Stimulated activated CD4-positive, alpha-beta T cell treated with anti-CD3 and anti-CD28 coated beads, Interleukin-12 subunit alpha, Interleukin-12 subunit beta, amount 100 ng/mL, for 48 hours (primary cell): ENCODE results near the gene VARS2.
"Not testable (repeated sequence)": the region's sequence is repeated elsewhere in the genome, so short reads cannot be mapped to it uniquely, and the experiment has no call there.

Experiments used
- DNase-seq, 3 donors: peaks; one replicate each; pipeline ENCODE4 v3.0.0-alpha.2; 2020; ENCODE audit warnings: low read depth in 2 of 3, low spot score in 1 of 3

The VARS2 gene

DNA sequence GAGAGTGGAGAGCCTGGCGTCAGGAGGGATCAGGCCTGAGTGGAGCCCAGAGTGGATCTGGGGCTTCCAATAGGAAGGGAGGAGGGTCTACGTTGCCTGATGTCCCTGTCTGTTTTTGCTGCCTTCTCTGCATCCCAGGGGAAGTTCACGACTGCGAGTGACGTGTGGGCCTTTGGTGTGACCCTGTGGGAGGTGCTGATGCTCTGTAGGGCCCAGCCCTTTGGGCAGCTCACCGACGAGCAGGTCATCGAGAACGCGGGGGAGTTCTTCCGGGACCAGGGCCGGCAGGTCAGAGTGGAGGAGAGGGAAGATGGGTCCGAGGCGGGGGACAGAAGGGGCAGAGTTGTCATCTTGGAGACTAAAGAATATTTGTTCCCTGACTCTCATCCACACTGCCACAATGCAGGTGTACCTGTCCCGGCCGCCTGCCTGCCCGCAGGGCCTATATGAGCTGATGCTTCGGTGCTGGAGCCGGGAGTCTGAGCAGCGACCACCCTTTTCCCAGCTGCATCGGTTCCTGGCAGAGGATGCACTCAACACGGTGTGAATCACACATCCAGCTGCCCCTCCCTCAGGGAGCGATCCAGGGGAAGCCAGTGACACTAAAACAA is 15.2 kb upstream of the VARS2 start:
- no peak for DNase-seq

DNA sequence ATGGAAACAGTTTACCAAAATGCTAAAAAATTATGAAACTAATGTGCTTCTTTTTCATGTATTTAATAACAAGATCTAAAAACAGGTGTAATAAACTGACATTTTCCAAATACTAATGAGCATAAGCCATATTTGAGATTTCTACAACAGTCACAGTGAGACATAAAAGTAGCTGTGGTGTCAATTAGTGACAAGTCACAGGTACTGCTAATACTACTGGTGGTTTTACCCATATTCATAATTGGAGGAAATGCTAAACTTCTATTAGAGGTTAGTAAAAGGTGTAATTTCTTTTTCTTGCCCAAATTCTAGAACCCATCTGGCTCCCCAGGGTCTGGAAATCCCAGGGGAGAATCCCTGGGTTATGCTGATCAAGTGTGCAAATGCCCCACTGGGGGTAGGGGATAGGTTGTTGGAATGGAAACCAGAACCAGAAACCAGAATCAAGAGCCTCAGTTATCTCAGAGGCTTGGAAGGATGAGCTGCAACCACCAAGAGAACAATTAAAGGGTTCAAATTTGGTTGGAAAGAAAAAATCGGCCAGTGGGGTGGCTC is 13.1 kb upstream of the VARS2 start:
- no peak for DNase-seq

DNA sequence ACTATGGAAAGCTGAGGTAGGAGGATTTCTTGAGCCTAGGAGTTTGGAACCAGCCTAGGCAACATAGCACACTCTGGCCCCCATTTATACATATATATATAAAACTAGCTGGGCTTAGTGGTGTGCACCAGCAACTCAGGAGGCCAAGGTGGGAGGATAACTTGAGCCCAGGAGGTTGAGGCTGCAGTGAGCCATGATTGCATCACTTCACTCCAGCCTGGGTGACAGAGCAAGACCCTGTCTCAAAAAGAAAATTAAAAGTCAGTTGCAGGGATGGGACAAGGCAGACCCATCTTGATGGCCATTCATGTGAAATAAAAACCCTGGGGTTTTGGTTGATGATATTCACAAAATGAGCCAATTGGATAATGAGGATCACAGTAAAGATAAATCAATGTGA is 12.6 kb upstream of the VARS2 start:
- DNase-seq: no peak

DNA sequence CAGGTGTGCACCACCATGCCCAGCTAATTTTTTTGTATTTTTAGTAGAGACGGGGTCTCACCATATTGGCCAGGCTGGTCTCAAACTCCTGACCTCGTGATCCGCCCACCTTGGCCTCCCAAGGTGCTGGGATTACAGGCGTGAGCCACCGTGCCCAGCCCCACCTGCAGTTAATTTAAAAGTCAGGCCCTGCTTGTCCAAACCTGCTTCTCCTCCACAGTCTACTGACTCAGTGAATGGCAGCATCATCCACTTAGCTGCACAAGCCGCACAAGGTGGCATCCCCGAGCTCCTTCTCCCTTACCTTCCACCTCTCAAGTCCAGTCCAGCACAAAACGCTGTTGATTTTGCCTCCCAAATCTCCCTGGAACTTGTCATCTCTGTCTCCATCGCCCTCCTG is 11.8 kb upstream of the VARS2 start:
- DNase-seq: not testable (repeated sequence)

DNA sequence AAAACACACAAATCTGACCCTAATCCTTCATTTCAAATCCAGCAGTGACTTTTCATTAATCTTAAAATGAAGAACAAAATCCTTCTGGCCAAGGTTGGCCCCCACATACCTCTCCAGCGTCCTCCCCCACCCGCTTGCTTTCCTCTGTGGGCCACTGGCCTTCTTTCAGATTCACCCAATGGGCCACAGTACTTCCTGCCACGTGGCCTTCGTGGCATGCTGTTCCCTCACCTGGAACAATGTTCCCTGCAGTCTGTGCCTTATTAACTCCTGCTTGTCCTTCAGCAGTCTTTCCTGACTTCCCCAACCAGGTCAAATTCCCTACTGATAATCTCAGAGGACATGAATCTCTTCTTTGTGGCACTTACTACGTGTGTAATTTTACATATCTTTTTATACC is 11.3 kb upstream of the VARS2 start:
- no peak for DNase-seq

DNA sequence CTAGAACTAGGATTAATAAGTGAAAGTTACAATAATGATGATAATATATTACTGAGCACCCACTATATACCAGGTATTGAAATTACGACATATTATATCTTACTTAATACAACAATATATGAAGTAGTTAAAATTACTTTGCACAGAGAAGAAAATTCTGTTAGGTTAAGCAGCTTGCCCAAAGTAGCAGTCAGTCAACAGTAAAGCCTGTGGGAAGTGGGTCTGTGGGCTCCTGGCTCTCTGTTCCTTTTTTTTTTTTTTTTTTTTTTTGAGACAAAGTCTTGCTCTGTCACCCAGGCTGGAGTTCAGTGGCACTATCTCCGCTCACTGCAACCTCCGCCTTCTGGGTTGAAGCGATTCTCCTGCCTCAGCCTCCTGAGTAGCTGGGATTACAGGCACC is 10.8 kb upstream of the VARS2 start:
- no peak for DNase-seq

DNA sequence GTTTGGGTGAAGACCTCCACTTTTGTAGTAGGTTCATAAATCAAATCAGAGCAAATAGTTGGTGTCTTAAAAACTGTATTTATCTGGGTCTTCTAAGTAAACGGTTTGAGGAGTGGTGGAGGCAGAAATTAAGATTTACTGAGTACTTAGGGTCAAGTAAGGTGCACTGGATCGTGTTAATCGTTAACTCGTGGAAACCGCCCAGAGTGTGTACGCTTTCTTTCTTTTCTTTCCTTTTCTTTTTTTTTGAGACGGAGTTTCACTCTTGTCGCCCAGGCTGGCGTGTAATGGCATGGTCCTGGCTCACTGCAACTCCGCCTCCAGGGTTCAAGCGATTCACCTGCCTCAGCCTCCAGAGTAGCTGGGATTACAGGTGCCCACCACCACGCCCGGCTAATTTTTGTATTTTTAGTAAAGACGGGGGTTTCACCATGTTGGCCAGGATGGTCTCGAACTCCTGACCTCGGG is 6.7 kb upstream of the VARS2 start:
- DNase-seq: not testable (repeated sequence)

DNA sequence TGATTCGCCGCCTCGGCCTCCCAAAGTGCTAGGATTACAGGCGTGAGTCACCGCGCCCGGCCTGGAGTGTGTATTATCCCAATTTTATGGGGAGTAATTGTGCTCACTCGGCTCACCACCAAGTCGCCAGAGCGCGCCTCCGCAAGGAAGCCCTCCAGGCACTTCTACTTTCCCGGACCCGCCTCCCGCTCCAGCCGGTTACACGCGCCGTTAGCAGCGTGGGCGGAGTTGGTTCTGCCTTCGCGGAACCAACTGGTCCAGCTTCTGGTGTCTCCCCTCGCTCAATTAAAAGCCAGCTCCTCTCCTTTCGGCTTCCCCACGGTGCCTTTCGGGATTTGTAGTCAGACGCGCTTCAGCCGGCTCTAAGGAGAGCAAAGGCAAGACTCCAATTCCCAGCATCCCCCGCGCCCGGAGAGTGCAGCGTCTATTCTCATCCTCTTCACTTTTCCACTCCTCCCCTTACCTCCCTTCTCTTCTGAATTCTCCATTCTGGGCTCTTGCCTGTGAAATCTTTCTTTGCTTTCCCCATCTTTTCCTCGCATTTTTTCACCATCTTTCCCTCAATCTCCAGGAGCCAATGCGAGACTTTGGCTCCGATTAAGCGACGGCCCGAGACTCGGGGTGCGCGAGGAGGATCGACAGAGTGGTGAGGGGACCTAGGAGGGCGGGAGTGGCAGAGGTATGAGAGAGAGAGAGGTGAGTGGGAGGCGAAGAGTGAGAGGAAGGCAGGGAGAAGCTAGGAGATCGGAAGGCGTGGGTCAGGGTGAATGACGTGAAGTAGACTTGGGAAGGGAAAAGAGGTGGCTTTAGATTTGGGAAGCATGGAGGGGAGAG is 6.1 kb upstream of the VARS2 start, which contains the start of gene GTF2H4:
TSS of gene GTF2H4 (plus strand) at position 450 of the 834 bp plus-strand sequence.
- peak; percentile 93 to 95 (median 95) for DNase-seq

DNA sequence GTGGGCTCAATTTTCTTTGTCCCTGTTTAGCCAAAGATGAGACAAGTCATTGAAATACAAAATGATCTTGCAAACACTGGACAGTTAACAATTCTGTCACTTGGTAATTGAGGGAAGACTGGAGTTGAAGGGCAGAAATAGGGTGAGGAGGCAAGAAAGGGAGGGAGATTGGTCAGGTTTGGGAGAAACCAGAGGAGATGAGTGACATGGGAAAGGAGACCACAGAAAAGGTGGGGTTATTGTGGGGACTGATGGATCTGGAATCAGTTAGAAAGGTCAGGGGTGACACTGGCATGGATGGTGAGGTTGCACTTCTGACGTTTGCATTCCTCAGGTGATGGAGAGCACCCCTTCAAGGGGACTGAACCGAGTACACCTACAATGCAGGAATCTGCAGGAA is 5.3 kb upstream of the VARS2 start:
- no peak for DNase-seq

DNA sequence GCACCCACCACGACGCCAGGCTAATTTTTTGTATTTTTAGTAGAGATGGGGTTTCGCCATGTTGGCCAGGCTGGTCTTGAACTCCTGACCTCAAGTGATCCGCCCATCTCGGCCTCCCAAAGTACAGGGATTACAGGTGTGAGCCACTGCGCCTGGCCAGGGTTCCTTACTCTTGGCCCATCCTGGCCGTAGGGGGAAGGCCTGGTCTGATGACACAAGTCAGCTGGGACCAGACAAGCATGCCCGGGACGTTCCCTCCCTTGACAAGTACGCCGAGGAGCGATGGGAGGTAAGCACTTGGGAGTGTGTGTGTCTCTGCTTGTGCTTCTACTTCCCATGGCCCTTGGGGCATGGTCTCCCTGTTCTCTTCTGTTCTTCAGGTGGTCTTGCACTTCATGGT is 3.6 kb upstream of the VARS2 start:
- not testable (repeated sequence) for DNase-seq

DNA sequence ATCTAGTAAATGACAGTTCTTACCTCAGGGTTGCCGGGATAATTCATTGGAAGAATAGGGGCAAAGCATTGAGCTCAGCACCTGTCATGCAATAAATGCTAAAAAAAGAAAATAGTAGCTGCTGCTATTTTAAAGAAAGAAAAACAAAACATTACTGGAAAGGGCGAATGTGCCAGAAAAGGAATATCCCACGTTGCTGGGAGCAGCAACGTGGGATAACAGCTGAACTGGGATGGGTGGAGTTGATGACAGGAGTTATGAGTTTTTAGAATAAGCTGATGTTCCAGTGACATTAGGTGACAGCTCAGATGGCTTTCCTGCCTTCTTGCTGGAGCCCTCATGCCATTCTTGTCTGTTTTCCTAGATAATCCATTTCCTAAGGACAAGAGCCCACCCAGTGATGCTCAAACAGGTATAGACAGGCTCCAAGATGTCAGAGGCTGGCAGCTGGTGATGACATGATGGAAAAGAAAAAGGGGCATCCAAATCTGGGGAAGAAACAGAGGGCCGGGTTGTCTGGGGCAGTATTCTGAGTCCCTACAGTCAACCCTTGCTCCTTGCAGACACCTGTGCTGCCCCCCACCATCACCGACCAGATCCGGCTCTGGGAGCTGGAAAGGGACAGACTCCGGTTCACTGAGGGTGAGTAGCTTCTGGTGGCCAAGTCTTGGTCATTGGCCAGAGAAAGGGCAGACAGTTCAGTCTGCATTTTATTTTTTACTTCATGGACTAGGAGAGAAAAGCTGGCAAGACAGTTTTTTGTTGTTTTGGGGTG is 1.1 kb upstream of the VARS2 start:
- DNase-seq: no peak

DNA sequence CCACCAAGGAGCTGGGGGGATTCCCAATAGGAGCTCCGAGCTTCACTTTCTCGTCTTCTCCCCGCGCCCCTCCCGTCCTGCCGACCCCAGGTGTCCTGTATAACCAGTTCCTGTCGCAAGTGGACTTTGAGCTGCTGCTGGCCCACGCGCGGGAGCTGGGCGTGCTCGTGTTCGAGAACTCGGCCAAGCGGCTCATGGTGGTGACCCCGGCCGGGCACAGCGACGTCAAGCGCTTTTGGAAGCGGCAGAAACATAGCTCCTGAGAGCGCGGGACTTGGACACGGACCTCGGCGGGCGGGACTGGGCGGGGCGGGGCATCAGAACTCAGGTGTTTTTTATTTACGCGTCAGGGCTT is 340 bp upstream of the VARS2 start:
- no peak for DNase-seq

DNA sequence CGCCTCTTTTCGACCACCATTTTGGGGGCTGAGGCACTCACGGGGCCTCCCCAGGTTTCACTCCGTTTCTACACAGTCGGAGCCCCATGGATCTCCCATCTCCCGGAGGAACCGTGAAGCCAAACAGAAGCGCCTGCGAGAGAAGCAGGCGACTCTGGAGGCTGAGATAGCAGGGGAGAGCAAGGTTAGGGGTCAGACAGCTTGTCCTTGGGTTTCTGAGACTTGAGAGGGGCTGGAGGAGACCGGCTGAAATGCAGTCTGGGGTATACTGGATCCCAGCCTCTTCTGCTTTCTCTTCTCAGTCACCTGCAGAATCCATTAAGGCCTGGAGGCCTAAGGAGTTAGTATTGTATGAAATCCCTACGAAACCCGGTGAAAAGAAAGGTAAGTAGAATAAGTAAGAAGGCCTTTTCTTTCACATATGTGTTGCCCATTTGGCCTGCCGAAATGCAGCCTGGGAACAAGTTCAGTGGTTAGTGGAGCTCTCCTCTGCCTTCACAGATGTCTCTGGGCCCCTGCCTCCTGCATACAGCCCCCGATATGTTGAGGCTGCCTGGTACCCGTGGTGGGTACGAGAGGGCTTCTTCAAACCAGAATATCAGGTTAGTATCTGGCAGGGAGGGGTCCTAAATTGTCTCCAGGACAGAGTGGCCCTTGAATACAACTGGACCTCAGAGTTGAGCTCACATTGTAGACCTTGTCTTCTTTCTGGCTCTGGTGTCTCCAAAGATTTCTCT is 984 bp downstream of the VARS2 start:
- DNase-seq: no peak

DNA sequence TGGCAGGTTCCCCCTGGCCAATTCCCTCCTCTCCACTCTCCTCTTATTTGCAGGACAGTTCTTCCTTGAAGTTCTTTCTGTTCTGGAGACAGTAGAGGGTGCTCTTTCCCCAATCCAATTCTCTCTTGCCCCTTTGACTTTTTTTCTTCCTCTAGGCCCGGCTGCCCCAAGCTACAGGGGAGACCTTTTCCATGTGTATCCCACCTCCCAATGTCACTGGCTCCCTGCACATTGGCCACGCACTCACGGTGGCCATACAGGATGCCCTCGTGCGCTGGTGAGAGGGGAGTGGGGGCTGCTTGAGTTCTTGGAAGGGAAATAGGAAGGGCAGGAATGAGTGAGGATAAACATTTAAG is 1.5 kb downstream of the VARS2 start:
- DNase-seq: no peak

DNA sequence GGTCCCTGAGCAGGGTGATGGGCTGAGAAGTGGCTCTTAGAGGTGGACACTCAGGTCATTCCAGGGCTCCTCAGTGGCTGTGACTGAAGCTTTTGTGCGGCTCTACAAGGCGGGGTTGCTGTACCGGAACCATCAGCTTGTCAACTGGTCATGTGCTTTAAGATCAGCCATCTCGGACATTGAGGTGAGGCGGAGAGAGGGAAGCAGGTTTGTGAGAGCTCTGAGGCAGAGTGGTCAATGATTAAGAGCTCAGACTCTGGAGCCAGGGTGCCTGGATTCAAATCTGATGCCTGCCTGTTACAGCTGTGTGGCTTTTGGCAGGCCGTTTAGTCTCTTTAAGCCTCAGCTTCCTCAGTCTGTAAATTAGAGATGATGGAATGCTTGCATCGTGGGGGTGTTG is 3.0 kb downstream of the VARS2 start:
- DNase-seq: no peak

DNA sequence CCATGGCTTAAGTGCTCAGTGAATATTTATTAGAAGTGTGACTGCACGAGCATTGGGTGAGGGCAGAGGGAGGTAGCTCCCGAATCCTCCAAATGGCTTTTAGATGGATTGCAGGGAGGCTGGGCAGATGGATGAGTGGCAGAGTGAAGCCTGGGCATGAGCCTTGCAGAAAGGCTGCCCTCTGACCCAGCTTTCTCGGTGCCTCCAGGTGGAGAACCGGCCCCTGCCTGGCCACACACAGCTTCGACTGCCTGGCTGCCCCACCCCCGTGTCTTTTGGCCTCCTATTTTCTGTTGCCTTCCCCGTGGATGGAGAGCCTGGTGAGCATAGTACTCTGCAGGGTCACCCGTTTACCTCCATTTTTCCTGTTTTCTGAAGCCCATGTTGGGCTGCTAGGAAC is 3.4 kb downstream of the VARS2 start:
- DNase-seq: no peak

DNA sequence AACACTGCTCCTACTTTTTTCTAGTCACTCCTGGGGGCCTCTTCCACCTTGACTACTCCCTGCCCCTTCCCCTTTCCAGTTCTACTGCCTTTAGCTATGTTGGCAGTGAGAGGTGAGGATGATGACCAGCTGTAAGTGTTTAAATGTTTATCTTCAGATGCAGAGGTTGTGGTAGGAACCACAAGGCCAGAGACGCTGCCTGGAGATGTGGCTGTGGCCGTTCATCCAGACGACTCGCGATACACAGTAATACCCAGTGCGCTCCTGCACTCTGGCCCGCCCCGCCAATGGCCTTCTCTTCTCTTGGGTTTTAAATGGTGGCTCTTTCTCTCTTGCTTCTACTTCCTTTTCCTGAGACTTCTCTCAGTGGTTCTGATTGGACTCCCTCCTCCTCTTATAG is 4.6 kb downstream of the VARS2 start:
- no peak for DNase-seq

DNA sequence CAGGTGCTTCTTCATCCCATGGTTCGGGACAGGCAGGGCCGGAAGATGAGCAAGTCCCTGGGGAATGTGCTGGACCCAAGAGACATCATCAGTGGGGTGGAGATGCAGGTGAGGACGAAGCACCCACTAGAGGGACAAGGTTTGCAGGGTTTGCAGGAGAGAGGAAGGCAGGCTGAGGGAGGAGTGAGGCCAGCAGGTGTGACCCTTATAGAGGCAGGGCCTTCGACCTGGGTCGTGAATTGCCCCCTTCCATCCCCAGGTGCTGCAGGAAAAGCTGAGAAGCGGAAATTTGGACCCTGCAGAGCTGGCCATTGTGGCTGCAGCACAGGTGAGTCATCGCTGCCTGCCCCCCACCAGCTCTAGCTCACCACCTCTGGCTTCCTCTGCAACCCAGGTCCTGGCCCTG is 8.4 kb downstream of the VARS2 start:
- no peak for DNase-seq

DNA sequence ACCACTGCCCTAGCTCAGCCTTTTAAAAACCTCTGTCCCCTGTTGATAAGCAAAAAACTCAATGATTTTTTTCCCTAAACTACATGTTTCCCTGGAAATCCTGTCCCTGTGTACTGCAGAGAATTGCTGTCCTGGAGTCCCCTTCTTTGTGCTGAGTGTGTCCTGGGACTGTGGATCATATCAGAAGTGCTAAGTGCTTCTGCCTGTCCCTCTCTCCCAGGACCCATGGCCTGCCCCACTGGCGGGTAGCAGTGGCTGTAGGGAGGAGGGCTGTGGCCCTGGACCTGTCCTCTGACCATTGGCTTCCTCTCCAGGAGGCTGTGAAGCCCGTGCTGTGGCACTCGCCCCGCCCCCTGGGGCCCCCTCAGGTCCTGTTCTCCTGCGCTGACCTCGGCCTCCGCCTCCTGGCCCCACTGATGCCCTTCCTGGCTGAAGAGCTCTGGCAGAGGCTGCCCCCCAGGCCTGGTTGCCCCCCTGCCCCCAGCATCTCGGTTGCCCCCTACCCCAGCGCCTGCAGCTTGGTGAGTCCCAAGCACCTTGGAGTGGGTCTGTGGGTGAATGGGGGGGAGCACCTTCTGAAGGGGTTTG is 10.1 kb downstream of the VARS2 start:
- not testable (repeated sequence) for DNase-seq

DNA sequence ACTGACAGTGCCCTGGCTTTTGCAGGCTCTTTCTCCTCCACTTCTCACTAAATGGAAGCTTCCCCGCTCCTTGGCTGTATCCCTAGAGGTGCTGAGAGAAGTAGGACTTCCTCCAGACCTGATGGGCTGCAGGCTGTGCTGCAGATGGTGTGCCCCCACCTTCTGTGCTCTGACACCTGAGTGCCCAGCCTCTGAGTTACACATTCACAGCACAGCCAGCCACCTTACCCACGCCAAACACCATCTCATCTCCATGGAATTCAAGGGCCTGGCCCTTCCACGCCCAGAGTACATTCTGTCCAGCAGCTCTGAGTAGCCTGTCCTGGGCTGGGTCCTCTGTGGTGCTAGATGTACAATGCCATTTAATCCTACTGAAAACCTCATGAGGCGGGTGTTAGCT is 12.6 kb downstream of the VARS2 start:
- no peak for DNase-seq

DNA sequence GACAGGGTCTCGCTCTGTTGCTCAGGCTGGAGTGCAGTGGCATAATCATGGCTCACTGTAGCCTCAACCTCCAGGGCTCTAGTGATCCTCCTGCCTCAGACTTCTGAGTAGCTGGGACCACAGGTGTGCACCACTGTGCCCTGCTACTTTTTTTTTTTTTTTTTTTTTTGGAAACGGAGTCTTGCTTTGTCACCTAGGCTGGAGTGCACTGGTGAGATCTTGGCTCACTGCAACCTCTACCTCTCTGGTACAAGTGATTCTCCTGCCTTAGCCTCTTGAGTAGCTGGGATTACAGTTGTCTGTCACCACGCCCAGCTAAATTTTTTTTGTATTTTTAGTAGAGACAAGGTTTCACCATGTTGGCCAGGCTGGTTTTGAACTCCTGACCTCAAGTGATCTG is 13.0 kb downstream of the VARS2 start:
- DNase-seq: not testable (repeated sequence)
